ENCODE measurements around the gene ANTKMT. TPM values are rescaled to one million over a fixed set of nuclear protein-coding genes. Genes with fewer than 3 reads are reported as not detected.
A peak's percentile ranks its signal among the peaks of the same experiment; 100 is the strongest.

Gene ANTKMT
- total and polyA plus RNA-seq, 2 of the 4 experiments (the other 2 are of a cell fraction): 7.3 to 16.2 TPM

- Histone ChIP-seq H2BK5ac (ENCODE audit: low read depth, low read length, poor library complexity, severe bottlenecking) (no peak overlapping the region), H4K5ac (ENCODE audit: low read depth, low read length) (no peak overlapping the region), H3K9me1 (ENCODE audit: insufficient read depth, low read length) (no peaks in the 10 kb centered on the region), H3K18ac (ENCODE audit: low read depth, low read length) (no peak overlapping the region), H3K27me3 (ENCODE audit: control insufficient read depth, insufficient read depth, low read length) (no peaks in the 10 kb centered on the region; the same call in 1 of the 2 replicates), H4K91ac (ENCODE audit: insufficient read depth, low read depth, low read length) (no peak overlapping the region), H3K14ac (replicated peaks; ENCODE audit: low read depth, low read length) (no peak overlapping the region), H3K9ac (ENCODE audit: low read depth, low read length) (no peak overlapping the region), H3K27ac (ENCODE audit: insufficient read depth, low read length) (no peak overlapping the region), H4K20me1 (ENCODE audit: insufficient read depth, low read length) (no peaks in the 10 kb centered on the region), H3K23ac (ENCODE audit: low read depth, low read length) (no peak overlapping the region), H4K8ac (ENCODE audit: low read depth in 2 of 2, low read length in 2 of 2) (no peak overlapping the region), H2AK5ac (ENCODE audit: low read depth, low read length) (no peak overlapping the region), H3K9me3 (ENCODE audit: control insufficient read depth, insufficient read depth, low read length) (no peaks in the 10 kb centered on the region), H3K4me2 (ENCODE audit: low read depth, low read length) (no peak overlapping the region), H3K4me1 (ENCODE audit: control insufficient read depth, insufficient read depth, low read length) (no peaks in the 10 kb centered on the region), H2BK120ac (ENCODE audit: low read depth, low read length) (no peak overlapping the region), H3K4ac (ENCODE audit: low read depth, low read length) (no peak overlapping the region), H2BK15ac (ENCODE audit: low read depth, low read length) (no peak overlapping the region), H2AFZ (replicated peaks; ENCODE audit: low read length, poor library complexity) (no peak overlapping the region), H3K4me3 (ENCODE audit: insufficient read depth, low read depth, low read length) (no peak overlapping the region), H2AK9ac (replicated peaks; ENCODE audit: low read depth, low read length, poor library complexity) (no peak overlapping the region), H2BK20ac (ENCODE audit: low read depth, low read length) (no peak overlapping the region), H3K36me3 (ENCODE audit: control insufficient read depth, insufficient read depth, low read length) (no peaks in the 10 kb centered on the region), H3K56ac (ENCODE audit: extremely low read depth, insufficient read depth, low read length) (no peak overlapping the region), H3K79me1 (ENCODE audit: low read depth in 1 of 2, low read length in 2 of 2) (no peaks in the 10 kb centered on the region)
- no CpG with 5 or more reads among the region's 14 CpGs for WGBS, 2 experiments (ENCODE audit: extremely low coverage in 2 of 2, insufficient read length in 1 of 2)
- dilution Hi-C loops (cut with HindIII; ENCODE audit: low sequenced_read_pairs, unreplicated experiment): no loop called here
- ATAC-seq (ENCODE audit: low read depth) (no peak), DNase-seq (no peak)
- no TSS peak for BruUV-seq (replicated peaks)
- in situ Hi-C loops (cut with MboI; ENCODE audit: low sequenced_read_pairs): no loop called here
- intact Hi-C loops (cut with micrococcal nuclease): no loop called here
- ChIA-PET CTCF (no interaction called here), POLR2A (ENCODE audit: unreplicated experiment) (no interaction called here)
- TF ChIP-seq RFX5 (IDR thresholded peaks at IDR 0.05; ENCODE audit: low read depth, low read length) (no peak), SMC3 (IDR thresholded peaks at IDR 0.05; ENCODE audit: low read depth, low read length) (0 out of 2 replicates have a peak, but pooled peaks have one; percentile 4), CTCF (conservative IDR thresholded peaks at IDR 0.05; ENCODE audit: low read depth, low read length) (peak; percentile 26; the same call in 1 of the 2 replicates), RAD21 (IDR thresholded peaks at IDR 0.05; ENCODE audit: low read length) (peak; percentile 35)
Observed at GRCh38 chr16:745739-746138, 24.8 kb downstream of the ANTKMT start.

Measured in IMR-90 (cell line).